Mucosa of rectum (tissue), 2 donors: ENCODE measurements around the gene CDK5R2.

Experiments
- H3K27ac ChIP-seq, 2 donors: one replicate each; pipeline ENCODE4 v1.7.0; 2013; ENCODE audit warnings: inconsistent platforms in 2 of 2, low read depth in 2 of 2, low read length in 2 of 2
- H3K27me3 ChIP-seq, 2 donors: one replicate each; pipeline ENCODE4 v1.7.0; 2013; ENCODE audit warnings: low read length in 2 of 2; ENCODE audit not compliant: control insufficient read depth in 2 of 2, insufficient read depth in 2 of 2
- H3K36me3 ChIP-seq, 2 donors: one replicate each; pipeline ENCODE4 v1.7.0; 2013; ENCODE audit warnings: low read length in 2 of 2; ENCODE audit not compliant: control insufficient read depth in 2 of 2, insufficient read depth in 2 of 2
- H3K4me1 ChIP-seq, 2 donors: one replicate each; pipeline ENCODE4 v1.7.0; 2013; ENCODE audit warnings: low read length in 2 of 2, mild to moderate bottlenecking in 1 of 2; ENCODE audit not compliant: control insufficient read depth in 2 of 2, insufficient read depth in 2 of 2
- H3K4me3 ChIP-seq, 2 donors: one replicate each; pipeline ENCODE4 v1.7.0; 2013; ENCODE audit warnings: low read length in 2 of 2
- H3K9ac ChIP-seq, 2 donors: one replicate each; pipeline ENCODE4 v1.7.0; 2013; ENCODE audit warnings: low read length in 2 of 2, low read depth in 1 of 2, mild to moderate bottlenecking in 1 of 2
- H3K9me3 ChIP-seq, 2 donors: one replicate each; pipeline ENCODE4 v1.7.0; 2013; ENCODE audit warnings: low read length in 2 of 2; ENCODE audit not compliant: control insufficient read depth in 2 of 2
- donor health status: healthy.
- donor health status: Normal muscosa, but diverticular disease.

CDK5R2 gene

DNA sequence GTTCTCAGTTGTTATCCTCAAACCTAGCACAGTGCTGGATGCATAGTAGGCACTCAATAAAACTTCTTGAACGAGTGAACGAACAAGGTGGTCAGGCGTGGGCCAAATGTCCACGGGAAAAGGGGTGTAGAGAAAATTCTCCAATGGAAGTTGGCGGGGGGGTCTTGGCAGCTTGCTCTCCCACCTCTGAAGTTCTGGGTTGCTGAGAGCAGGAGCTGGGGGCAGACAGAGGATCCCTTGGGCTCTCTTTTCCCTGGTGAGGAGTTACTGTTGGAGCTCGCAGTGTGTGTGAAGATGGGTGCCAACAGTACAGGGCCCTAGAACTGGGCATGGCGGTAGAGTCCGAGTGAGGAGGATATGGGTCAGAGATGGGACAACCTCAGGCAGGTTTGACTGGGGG is 36.1 kb downstream of the CDK5R2 start:
- Histone ChIP-seq H3K4me1 (peaks cover 14 to 33% of the 10 kb centered on the region in 2 donors), H3K27me3 (peaks cover 48 to 55% of the 10 kb centered on the region in 2 donors), H3K9me3 (no peaks in the 10 kb centered on the region), H3K9ac (no peak overlapping the region), H3K36me3 (no peaks in the 10 kb centered on the region), H3K4me3 (no peak overlapping the region), H3K27ac (no peak overlapping the region)

DNA sequence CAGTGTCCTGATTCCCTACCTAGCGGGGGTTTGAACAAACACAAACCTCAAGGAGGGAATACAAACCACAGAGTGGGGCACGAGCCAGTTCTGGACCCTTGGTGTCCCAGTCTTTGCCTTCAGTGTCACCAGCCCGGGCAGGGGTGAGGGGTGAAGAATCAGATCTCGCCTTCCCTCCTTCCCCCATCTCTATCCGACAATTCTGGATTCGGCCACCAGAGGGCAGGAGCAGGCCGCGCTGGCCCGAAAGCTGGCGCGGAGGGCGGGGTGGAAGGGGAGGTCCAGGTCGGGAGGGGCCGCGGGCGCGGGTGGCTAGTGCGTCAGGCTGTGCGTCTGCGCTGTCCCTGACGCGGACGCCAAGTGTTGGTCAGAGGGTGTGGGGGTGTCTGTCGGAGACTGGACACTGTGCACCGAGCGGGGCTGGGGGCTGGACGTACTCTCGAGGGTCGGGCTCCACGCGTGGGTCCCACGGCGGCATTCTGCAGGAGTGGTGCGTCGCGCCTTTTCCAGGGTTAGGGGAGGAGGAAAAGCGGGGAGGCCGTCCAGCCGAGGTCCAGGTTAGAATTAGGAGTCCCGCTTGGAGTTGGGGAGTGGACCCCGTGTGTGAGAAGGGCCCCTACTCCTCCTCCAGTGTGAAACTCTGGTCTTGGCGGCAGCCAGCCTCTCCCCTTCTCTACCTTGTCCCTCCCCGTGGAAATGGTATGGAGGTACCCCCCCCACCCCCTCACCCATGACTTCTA is 36.7 kb downstream of the CDK5R2 start:
- Histone ChIP-seq H3K27me3 (peaks cover 42 to 49% of the 10 kb centered on the region in 2 donors), H3K4me3 (peak overlapping the region; percentile 50 to 65), H3K27ac (peak overlapping the region; percentile 29 to 83), H3K36me3 (no peaks in the 10 kb centered on the region), H3K4me1 (peaks cover 16 to 39% of the 10 kb centered on the region in 2 donors), H3K9me3 (no peaks in the 10 kb centered on the region), H3K9ac (peak overlapping the region; percentile 43 to 81)

DNA sequence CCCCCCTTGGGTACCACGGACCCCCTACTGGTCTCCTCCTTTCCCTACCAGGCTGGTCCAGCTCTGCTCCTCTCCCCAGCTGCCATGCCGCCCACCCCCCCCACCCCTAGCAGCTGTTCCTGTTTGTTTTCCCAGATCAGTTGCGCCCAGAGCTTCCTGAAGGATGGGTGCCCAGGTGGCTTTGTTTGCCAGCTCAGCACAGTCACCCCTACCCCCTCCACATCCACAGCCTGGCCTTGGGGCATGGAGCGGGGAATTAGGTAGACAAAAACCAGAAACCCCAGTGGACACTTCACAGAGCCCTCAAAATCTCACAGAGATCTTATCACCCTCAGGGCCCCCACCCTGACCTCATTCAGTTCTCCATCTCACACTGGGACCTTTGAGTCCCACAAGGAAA is 37.5 kb downstream of the CDK5R2 start:
- Histone ChIP-seq H3K27me3 (peaks cover 35 to 41% of the 10 kb centered on the region in 2 donors), H3K27ac (peak overlapping the region; percentile 29 to 83)

DNA sequence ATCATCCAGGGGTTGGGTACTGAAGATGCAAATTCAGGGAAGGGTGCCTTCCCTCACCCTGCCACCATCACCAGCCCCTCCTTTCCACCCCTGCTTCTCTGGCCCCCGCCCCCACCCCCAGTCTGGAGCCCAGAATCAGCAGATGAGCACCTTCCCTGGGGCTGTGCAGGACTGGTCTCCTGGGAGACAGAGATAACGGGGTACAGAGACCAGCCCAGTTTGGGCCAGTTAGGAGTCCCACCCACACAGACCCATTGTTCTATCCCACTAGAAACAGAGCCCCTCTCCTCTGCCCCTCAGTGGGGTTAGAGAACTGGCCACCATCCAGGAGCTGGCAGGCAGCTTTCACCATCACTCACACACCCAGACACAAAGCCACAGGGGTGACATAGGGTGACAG is 38.3 kb downstream of the CDK5R2 start:
- H3K4me3 ChIP-seq: no peak overlapping the region
- peaks cover 29 to 50% of the 10 kb centered on the region in 2 donors for H3K4me1 ChIP-seq
- H3K9me3 ChIP-seq: no peaks in the 10 kb centered on the region
- H3K36me3 ChIP-seq: no peaks in the 10 kb centered on the region
- no peak overlapping the region for H3K9ac ChIP-seq
- peak overlapping the region in 1 of 2 donors; percentile 16 for H3K27ac ChIP-seq
- H3K27me3 ChIP-seq: peaks cover 30 to 36% of the 10 kb centered on the region in 2 donors

More for the DNA sequence above, 37.5 kb downstream of the CDK5R2 start:
- Histone ChIP-seq H3K9me3 (no peaks in the 10 kb centered on the region), H3K36me3 (no peaks in the 10 kb centered on the region), H3K9ac (peak overlapping the region in 1 of 2 donors; percentile 81), H3K4me1 (peaks cover 22 to 43% of the 10 kb centered on the region in 2 donors), H3K4me3 (peak overlapping the region in 1 of 2 donors; percentile 65)

DNA sequence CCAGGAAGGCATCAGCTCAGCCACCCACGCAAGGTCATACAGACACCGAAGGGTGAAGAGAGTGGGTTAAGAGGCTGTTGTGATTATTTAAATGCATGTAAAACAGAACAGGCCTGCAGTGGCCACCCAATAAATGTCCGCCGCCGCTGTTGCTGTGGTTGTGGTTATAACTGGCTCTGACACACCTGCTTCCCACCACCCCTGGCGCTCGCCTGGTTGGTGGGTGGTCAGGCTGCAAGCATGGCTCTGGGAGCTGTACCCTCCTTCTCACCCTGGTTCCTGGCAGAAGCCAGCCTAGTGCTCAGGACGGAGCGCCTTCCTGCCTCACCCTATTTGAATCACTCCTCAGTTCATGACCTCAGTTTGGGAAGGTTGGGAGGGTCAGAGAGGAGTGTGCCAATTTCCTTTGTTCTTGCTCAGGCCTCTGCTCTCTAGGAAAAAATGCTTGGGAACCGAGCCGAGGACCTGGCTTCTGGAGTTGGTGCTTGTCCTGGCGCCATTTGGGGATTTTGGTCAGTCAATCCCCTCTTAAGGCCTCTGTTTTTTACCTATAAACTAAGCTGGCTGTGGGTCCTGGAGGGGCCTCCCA is 39.0 kb downstream of the CDK5R2 start:
- H3K4me1 ChIP-seq: peaks cover 30 to 50% of the 10 kb centered on the region in 2 donors
- H3K27me3 ChIP-seq: peaks cover 31 to 33% of the 10 kb centered on the region in 2 donors
- no peak overlapping the region for H3K4me3 ChIP-seq
- H3K27ac ChIP-seq: peak overlapping the region in 1 of 2 donors; percentile 39
- no peak overlapping the region for H3K9ac ChIP-seq
- H3K36me3 ChIP-seq: no peaks in the 10 kb centered on the region
- H3K9me3 ChIP-seq: no peaks in the 10 kb centered on the region

DNA sequence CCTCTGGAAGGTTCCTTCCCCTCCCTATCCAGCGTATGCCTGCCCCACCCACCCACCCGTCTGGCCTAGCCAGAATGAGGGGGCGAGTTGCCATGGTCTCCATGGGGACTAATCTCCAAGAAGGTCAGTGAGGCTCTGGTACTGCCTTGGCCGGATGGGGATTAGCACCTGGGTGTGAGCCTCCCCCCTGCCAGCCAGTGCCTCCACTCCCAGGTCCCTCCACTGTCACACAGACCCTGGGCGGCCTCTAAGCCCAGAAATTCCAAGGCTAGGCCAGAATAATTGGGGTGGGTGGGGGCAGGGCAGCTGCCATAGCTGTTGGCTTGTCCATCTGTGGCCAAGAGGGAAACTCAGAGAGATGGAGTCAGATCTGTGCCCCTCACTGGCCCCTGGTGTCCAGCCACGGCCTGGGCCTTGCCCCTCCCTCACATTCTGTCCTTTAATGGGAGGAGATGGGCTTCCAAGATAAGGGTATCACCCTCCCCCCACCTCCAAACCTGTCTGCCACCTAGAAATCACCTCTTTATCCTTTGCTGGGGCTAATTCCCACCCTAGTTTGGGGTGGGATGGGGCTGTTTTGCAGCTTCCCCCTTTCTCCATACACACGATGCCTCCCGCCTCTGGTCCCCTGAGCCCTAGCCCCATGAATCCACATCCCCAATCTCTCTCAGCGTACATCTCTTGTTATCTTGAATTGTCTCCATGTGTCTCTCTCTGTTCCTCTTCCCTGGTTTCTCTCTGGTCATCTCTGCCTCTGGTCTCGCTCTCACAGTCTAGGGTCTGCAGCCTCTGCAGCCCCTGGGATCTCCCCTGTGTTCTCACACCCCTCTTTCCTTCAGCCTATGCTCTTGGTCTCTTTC is 39.8 kb downstream of the CDK5R2 start:
- no peak overlapping the region for H3K4me3 ChIP-seq
- peaks cover 30 to 33% of the 10 kb centered on the region in 2 donors for H3K27me3 ChIP-seq
- H3K4me1 ChIP-seq: peaks cover 24 to 43% of the 10 kb centered on the region in 2 donors
- H3K9me3 ChIP-seq: no peaks in the 10 kb centered on the region
- H3K36me3 ChIP-seq: no peaks in the 10 kb centered on the region
- H3K9ac ChIP-seq: no peak overlapping the region
- no peak overlapping the region for H3K27ac ChIP-seq

DNA sequence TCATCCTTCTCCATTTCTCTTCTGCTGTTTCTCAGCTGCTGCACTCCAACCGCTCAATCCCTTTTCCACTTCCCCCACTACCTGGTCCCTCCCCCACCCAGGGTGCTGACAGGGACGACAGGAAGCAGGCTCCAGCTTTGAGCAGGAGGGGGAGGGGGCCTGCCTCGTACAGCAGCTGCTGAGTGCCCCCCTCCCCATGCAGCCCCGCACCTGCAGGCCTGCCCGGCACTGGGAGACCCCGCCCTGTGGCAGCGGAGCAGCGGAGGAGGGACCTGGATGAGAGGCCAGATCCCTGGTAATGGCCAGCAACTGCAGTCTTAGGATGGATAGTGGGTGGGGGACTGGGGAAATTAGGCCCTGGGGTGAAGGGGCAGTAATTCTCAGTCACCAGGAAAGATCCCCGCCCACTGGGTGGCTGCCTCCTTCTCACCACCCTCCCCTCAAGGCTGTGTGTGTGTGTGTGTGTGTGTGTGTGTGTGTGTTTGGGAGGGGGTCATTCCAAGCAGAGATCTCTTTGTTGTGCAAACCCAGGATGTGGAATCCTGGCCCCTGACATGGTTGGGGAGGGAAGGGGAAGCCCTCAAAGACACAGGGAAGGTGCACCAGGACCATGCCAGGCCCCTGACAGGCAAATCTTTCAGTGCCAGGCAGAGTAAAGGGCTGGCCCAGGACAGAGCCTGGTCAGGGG is 40.6 kb downstream of the CDK5R2 start:
- peak overlapping the region; percentile 68 to 73 for H3K4me3 ChIP-seq

DNA sequence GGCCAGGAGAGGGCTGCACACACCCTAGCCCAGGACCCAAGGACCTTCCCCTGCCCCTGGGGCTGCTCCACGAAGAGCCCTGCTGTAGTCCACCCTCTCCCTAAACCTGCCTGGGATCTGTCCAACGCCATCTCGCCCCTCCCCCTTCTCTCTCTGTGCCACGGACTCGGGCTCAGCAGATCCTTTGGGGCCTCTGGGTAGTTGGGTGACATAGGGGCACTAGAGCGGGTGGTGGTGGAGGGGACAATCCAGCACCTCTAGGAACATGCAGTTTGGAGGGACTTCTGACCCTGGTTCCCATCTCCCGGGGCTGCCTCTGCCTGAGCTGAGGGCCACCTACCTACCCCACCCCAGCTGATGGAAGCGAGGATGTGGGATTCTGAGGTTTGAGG is 41.1 kb downstream of the CDK5R2 start:
- no peaks in the 10 kb centered on the region for H3K36me3 ChIP-seq
- H3K27me3 ChIP-seq: peaks cover 22% of the 10 kb centered on the region in 2 donors
- H3K27ac ChIP-seq: peak overlapping the region; percentile 88 to 95
- H3K4me3 ChIP-seq: peak overlapping the region; percentile 68 to 73
- H3K9me3 ChIP-seq: no peaks in the 10 kb centered on the region
- peak overlapping the region; percentile 70 to 84 for H3K9ac ChIP-seq
- peaks cover 24 to 43% of the 10 kb centered on the region in 2 donors for H3K4me1 ChIP-seq

More for the DNA sequence above, 40.6 kb downstream of the CDK5R2 start:
- Histone ChIP-seq H3K4me1 (peaks cover 24 to 43% of the 10 kb centered on the region in 2 donors), H3K36me3 (no peaks in the 10 kb centered on the region), H3K9ac (peak overlapping the region in 1 of 2 donors; percentile 84), H3K9me3 (no peaks in the 10 kb centered on the region), H3K27ac (peak overlapping the region; percentile 88 to 95), H3K27me3 (peaks cover 27 to 28% of the 10 kb centered on the region in 2 donors)

DNA sequence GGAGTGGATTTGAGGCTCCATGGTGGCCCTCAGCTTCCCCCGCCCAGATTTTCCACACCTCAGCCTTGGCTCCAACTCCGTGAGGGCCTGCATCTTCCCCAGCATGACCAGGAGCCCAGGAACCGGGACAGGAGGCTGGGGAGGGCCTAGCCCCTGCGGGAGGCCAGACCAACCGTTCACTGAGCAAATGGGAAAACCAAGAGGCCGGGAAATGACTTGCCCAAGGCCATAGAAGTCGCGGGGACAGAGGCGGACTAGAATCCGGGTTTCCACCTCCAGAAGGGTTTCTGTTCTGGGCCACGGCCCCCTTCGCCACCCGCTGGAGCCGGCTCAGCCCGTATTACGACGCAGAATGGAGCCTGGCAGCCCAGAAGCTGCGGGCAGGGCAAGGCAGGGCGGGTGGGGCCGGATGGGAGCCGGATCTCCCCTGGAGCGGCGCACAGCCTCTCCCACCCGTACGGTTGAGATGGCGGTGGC is 41.7 kb downstream of the CDK5R2 start:
- H3K4me3 ChIP-seq: peak overlapping the region; percentile 68 to 73
- peak overlapping the region; percentile 70 to 84 for H3K9ac ChIP-seq
- H3K4me1 ChIP-seq: peaks cover 23 to 39% of the 10 kb centered on the region in 2 donors
- no peaks in the 10 kb centered on the region for H3K9me3 ChIP-seq
- H3K36me3 ChIP-seq: no peaks in the 10 kb centered on the region
- H3K27ac ChIP-seq: peak overlapping the region; percentile 88 to 95
- H3K27me3 ChIP-seq: peaks cover 18 to 19% of the 10 kb centered on the region in 2 donors
